C4-2B (cell line): Measurements from ENCODE around the gene RAB14.

ENCODE experiments used
- H3K27ac ChIP-seq: fragments of 450-650 bp; 2 replicates; pipeline ENCODE4 v1.5.1; 2017
- CTCF ChIP-seq: fragments of 450-650 bp; conservative IDR thresholded peaks from 2 replicates; pipeline ENCODE4 v1.5.1; 2017; ENCODE audit warnings: mild to moderate bottlenecking
- ZFX ChIP-seq: fragments of 450-650 bp; IDR thresholded peaks from 2 replicates; pipeline ENCODE4 v1.6.1; 2017

Gene RAB14

GRCh38 chr9:121189660-121190059 is 12.0 kb downstream of the RAB14 start:
- H3K27ac ChIP-seq: no peak overlapping the region
- TF ChIP-seq ZFX: no peak
- no peak for TF ChIP-seq CTCF

GRCh38 chr9:121189006-121189405 is 12.7 kb downstream of the RAB14 start:
- no peak overlapping the region for H3K27ac ChIP-seq
- TF ChIP-seq CTCF: no peak

GRCh38 chr9:121187636-121188305 is 13.9 kb downstream of the RAB14 start:
- TF ChIP-seq CTCF (no peak), ZFX (no peak)

GRCh38 chr9:121185774-121186403 is 15.8 kb downstream of the RAB14 start:
- TF ChIP-seq ZFX: no peak
- no peak for TF ChIP-seq CTCF
- H3K27ac ChIP-seq: no peak overlapping the region

More at GRCh38 chr9:121187636-121188305, 13.9 kb downstream of the RAB14 start:
- no peak overlapping the region for H3K27ac ChIP-seq

GRCh38 chr9:121185178-121185745 is 16.4 kb downstream of the RAB14 start:
- H3K27ac ChIP-seq: no peak overlapping the region
- no peak for TF ChIP-seq ZFX
- no peak for TF ChIP-seq CTCF

GRCh38 chr9:121184463-121184862 is 17.2 kb downstream of the RAB14 start:
- H3K27ac ChIP-seq: no peak overlapping the region

More at GRCh38 chr9:121184463-121184862, 17.2 kb downstream of the RAB14 start:
- TF ChIP-seq ZFX: no peak
- no peak for TF ChIP-seq CTCF
